Measurements from ENCODE around the gene ARMH3.
A peak's percentile ranks its signal among the peaks of the same experiment; 100 is the strongest.

ARMH3 gene

GRCh38 chr10:101895781-101896180 is 160.2 kb downstream of the ARMH3 start:
- DNase-seq (ENCODE audit: low read depth, low spot score) = no peak

- no peak for DNase-seq (ENCODE audit: low read depth, low spot score)
Observed at GRCh38 chr10:101894742-101895141, 161.2 kb downstream of the ARMH3 start.

- no peak for DNase-seq (ENCODE audit: low read depth, low spot score)
Observed at GRCh38 chr10:101894266-101894665, 161.7 kb downstream of the ARMH3 start.

- no peak for DNase-seq (ENCODE audit: low read depth, low spot score)
Observed at GRCh38 chr10:101893510-101894120, 162.4 kb downstream of the ARMH3 start.

- no peak for DNase-seq (ENCODE audit: low read depth, low spot score)
Observed at GRCh38 chr10:101892782-101893391, 163.1 kb downstream of the ARMH3 start.

GRCh38 chr10:101889256-101890210 is 166.4 kb downstream of the ARMH3 start:
- DNase-seq (ENCODE audit: low read depth, low spot score) = peak; percentile 51

- DNase-seq (ENCODE audit: low read depth, low spot score) = no peak
Observed at GRCh38 chr10:101888251-101888949, 167.6 kb downstream of the ARMH3 start.

GRCh38 chr10:101887775-101888174 is 168.2 kb downstream of the ARMH3 start:
- no peak for DNase-seq (ENCODE audit: low read depth, low spot score)

GRCh38 chr10:101886521-101887312 is 169.3 kb downstream of the ARMH3 start:
- DNase-seq (ENCODE audit: low read depth, low spot score) = no peak

- no peak for DNase-seq (ENCODE audit: low read depth, low spot score)
Observed at GRCh38 chr10:101881036-101881774, 174.8 kb downstream of the ARMH3 start.

GRCh38 chr10:101880232-101880573 is 175.8 kb downstream of the ARMH3 start:
- no peak for DNase-seq (ENCODE audit: low read depth, low spot score)

GRCh38 chr10:101879456-101880231 is 176.3 kb downstream of the ARMH3 start:
- DNase-seq (ENCODE audit: low read depth, low spot score) = no peak

- DNase-seq (ENCODE audit: low read depth, low spot score) = no peak
Observed at GRCh38 chr10:101878869-101879268, 177.1 kb downstream of the ARMH3 start.

GRCh38 chr10:101875068-101875688 is 180.8 kb downstream of the ARMH3 start:
- DNase-seq (ENCODE audit: low read depth, low spot score) = no peak

GRCh38 chr10:101874252-101874651 is 181.7 kb downstream of the ARMH3 start:
- no peak for DNase-seq (ENCODE audit: low read depth, low spot score)

GRCh38 chr10:101867931-101868330 is 188.0 kb downstream of the ARMH3 start:
- no peak for DNase-seq (ENCODE audit: low read depth, low spot score)

GRCh38 chr10:101859530-101859929 is 196.4 kb downstream of the ARMH3 start:
- no peak for DNase-seq (ENCODE audit: low read depth, low spot score)

- DNase-seq (ENCODE audit: low read depth, low spot score) = no peak
Observed at GRCh38 chr10:101858723-101859500, 197.1 kb downstream of the ARMH3 start.
